Panc1 (cell line): ENCODE results near the gene CHST11. TPM values are rescaled to one million over a fixed set of nuclear protein-coding genes. Genes with fewer than 3 reads are reported as not detected.

Source experiments
- ATAC-seq: fragments of 200-7000 bp; cut with Tn5 transposase; 2 replicates; pipeline ENCODE4 v1.9.1; 2020; ENCODE audit warnings: mild to moderate bottlenecking, moderate library complexity
- BruUV-seq: library from RNA; stranded (reverse); fragments of 400-500 nt; replicated peaks from 2 replicates; lab custom pipeline; 2021; lab: Mats Ljungman, UMichigan
- CTCF ChIA-PET: fragments of 300-600 bp; sonication (Branson Sonifier 250); formaldehyde crosslinking; loops from one replicate; lab custom pipeline; 2022; ENCODE audit warnings: antibody characterized with exemption; lab: Charles Lee
- POLR2A ChIA-PET: fragments of 300-600 bp; sonication (Branson Sonifier 250); formaldehyde crosslinking; loops from one replicate; lab custom pipeline; 2022; ENCODE audit warnings: antibody characterized with exemption; lab: Charles Lee
- DNase-seq: peaks from one replicate; pipeline ENCODE4 v3.0.0-alpha.2; 2010; ENCODE audit warnings: low read depth, low spot score
- H3K27ac ChIP-seq: 2 replicates; pipeline ENCODE4 v1.5.1; 2011; ENCODE audit warnings: mild to moderate bottlenecking, low read length, inconsistent platforms
- H3K27me3 ChIP-seq: fragments of 200-500 bp; sonication (Bioruptor generic); 2 replicates; pipeline ENCODE4 v1.6.0; 2014; ENCODE audit warnings: low read length, inconsistent platforms; ENCODE audit not compliant: control insufficient read depth, insufficient read depth
- H3K36me3 ChIP-seq: fragments of 200-500 bp; sonication (Bioruptor generic); 2 replicates; pipeline ENCODE4 v1.5.1; 2014; ENCODE audit warnings: inconsistent platforms, mild to moderate bottlenecking, low read length, moderate library complexity; ENCODE audit not compliant: control insufficient read depth, insufficient read depth
- H3K4me1 ChIP-seq: 2 replicates; pipeline ENCODE4 v1.5.1; 2011; ENCODE audit warnings: inconsistent platforms, mild to moderate bottlenecking, low read length, moderate library complexity; ENCODE audit not compliant: control insufficient read depth, insufficient read depth
- H3K4me3 ChIP-seq, 2 experiments: 2 replicates each; pipeline ENCODE4 v1.5.1; 2011 to 2012; ENCODE audit warnings: low read depth in 2 of 2, low read length in 2 of 2, mild to moderate bottlenecking in 2 of 2, inconsistent platforms in 1 of 2, moderate library complexity in 1 of 2
- H3K9me3 ChIP-seq: fragments of 200-500 bp; sonication (Bioruptor generic); 2 replicates; pipeline ENCODE4 v1.5.1; 2014; ENCODE audit warnings: low read depth, mild to moderate bottlenecking, inconsistent platforms, low read length, moderate library complexity; ENCODE audit not compliant: control insufficient read depth, insufficient read depth
- POLR2AphosphoS5 ChIP-seq: IDR thresholded peaks from 2 replicates; pipeline ENCODE4 v1.6.1; 2012; ENCODE audit warnings: mild to moderate bottlenecking, low read depth, low read length, moderate library complexity
- SIN3A ChIP-seq: IDR thresholded peaks from 2 replicates; pipeline ENCODE4 v1.6.1; 2012; ENCODE audit warnings: low read depth, mild to moderate bottlenecking, low read length, moderate library complexity, borderline replicate concordance; ENCODE audit not compliant: insufficient read depth
- TCF7L2 ChIP-seq: IDR thresholded peaks from 2 replicates; pipeline ENCODE4 v1.6.1; 2011; ENCODE audit warnings: mild to moderate bottlenecking, low read depth, low read length, inconsistent platforms
- in situ Hi-C: cut with HindIII; loops from 2 replicates; pipeline ENCODE4 v1.10.0; 2016; ENCODE audit warnings: low sequenced_read_pairs, low pct_unique_long_range_greater_than_20kb
- intact Hi-C: fragments of 100-400 bp; cut with micrococcal nuclease; formaldehyde crosslinking; loops from one replicate; pipeline ENCODE4 v1.10.0; 2022; ENCODE audit not compliant: unreplicated experiment
- total RNA-seq: library from RNA; stranded (reverse); gene quantifications from one replicate; pipeline ENCODE4 v1.2.1, GENCODE V29; 2021; ENCODE audit not compliant: unreplicated experiment
- TF ChIP-seq, protein P1 (sequence below), 2 experiments: IDR thresholded peaks; 2 replicates each; pipeline ENCODE4 v1.6.1; 2011 to 2012; ENCODE audit warnings: low read depth in 2 of 2, control low read depth in 1 of 2, low read length in 1 of 2, mild to moderate bottlenecking in 1 of 2, moderate library complexity in 1 of 2; ENCODE audit not compliant: insufficient read depth in 1 of 2
- TF ChIP-seq, protein P2 (sequence below): fragments of 450-650 bp; IDR thresholded peaks from 2 replicates; pipeline ENCODE4 v1.5.1; 2017; ENCODE audit warnings: mild to moderate bottlenecking

The CHST11 gene
- total RNA-seq, 1 experiment from 2014 or later = 11.4 TPM

DNA sequence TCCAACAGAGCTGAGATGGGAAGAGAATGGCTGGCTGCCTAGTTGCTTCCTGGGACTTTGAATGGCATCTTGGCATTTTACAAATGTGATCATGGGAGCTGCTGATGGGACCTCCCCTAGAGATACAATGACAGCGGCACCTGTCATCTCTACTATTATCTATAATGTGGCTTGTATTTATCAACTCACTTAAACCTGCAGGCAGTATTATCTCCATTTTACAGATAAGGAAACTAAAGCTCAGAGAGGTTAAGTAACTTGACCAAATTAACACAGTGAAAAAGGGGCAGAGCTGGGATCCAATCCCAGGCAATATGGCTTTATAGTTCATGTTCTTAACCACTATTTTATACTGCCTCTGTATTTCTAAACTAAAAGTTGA lies 111.7 kb downstream of the CHST11 start:
- no TSS peak for BruUV-seq

DNA sequence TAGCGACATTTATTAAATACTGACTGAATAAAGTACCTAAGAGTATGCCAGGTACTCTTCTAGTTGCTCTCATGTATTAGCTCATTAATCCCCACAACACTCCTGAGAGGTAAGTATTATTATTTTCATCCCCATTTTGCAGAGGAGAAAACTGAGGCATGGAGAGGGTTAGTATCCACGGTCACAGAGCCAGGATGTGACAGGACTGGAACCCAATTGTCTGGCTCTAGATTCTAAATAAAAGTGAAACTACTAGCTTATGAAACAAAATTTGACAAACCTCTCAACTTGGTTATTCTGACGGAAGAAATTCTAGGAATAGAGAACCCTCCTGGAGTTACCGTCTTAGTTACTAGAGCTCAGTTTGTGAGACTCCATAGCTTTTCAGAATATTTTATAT lies 112.2 kb downstream of the CHST11 start:
- TF ChIP-seq, protein P1, sequence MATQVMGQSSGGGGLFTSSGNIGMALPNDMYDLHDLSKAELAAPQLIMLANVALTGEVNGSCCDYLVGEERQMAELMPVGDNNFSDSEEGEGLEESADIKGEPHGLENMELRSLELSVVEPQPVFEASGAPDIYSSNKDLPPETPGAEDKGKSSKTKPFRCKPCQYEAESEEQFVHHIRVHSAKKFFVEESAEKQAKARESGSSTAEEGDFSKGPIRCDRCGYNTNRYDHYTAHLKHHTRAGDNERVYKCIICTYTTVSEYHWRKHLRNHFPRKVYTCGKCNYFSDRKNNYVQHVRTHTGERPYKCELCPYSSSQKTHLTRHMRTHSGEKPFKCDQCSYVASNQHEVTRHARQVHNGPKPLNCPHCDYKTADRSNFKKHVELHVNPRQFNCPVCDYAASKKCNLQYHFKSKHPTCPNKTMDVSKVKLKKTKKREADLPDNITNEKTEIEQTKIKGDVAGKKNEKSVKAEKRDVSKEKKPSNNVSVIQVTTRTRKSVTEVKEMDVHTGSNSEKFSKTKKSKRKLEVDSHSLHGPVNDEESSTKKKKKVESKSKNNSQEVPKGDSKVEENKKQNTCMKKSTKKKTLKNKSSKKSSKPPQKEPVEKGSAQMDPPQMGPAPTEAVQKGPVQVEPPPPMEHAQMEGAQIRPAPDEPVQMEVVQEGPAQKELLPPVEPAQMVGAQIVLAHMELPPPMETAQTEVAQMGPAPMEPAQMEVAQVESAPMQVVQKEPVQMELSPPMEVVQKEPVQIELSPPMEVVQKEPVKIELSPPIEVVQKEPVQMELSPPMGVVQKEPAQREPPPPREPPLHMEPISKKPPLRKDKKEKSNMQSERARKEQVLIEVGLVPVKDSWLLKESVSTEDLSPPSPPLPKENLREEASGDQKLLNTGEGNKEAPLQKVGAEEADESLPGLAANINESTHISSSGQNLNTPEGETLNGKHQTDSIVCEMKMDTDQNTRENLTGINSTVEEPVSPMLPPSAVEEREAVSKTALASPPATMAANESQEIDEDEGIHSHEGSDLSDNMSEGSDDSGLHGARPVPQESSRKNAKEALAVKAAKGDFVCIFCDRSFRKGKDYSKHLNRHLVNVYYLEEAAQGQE (IDR thresholded peaks at IDR 0.05; ENCODE audit: insufficient read depth in 1 of 2, low read depth in 2 of 2, low read length in 1 of 2) = no peak
- TF ChIP-seq, protein P2, sequence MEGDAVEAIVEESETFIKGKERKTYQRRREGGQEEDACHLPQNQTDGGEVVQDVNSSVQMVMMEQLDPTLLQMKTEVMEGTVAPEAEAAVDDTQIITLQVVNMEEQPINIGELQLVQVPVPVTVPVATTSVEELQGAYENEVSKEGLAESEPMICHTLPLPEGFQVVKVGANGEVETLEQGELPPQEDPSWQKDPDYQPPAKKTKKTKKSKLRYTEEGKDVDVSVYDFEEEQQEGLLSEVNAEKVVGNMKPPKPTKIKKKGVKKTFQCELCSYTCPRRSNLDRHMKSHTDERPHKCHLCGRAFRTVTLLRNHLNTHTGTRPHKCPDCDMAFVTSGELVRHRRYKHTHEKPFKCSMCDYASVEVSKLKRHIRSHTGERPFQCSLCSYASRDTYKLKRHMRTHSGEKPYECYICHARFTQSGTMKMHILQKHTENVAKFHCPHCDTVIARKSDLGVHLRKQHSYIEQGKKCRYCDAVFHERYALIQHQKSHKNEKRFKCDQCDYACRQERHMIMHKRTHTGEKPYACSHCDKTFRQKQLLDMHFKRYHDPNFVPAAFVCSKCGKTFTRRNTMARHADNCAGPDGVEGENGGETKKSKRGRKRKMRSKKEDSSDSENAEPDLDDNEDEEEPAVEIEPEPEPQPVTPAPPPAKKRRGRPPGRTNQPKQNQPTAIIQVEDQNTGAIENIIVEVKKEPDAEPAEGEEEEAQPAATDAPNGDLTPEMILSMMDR = no peak
- TF ChIP-seq SIN3A = no peak
- TF ChIP-seq POLR2AphosphoS5 = no peak
- TF ChIP-seq TCF7L2 = no peak
- Histone ChIP-seq H3K27ac (no peak overlapping the region), H3K4me1 (no peaks in the 10 kb centered on the region), H3K4me3 (no peak overlapping the region), H3K9me3 (no peaks in the 10 kb centered on the region), H3K36me3 (no peaks in the 10 kb centered on the region), H3K27me3 (no peaks in the 10 kb centered on the region)
- ChIA-PET POLR2A (no interaction called here), CTCF (no interaction called here)
- in situ Hi-C loops = no loop called here
- ATAC-seq = no peak
- intact Hi-C loops = no loop called here
- DNase-seq = no peak
- BruUV-seq = no TSS peak

More for the DNA sequence above, 111.7 kb downstream of the CHST11 start:
- intact Hi-C loops (no loop called here), in situ Hi-C loops (no loop called here)
- no peak overlapping the region for H3K4me3 ChIP-seq
- no peak overlapping the region for H3K27ac ChIP-seq
- H3K9me3 ChIP-seq = no peaks in the 10 kb centered on the region
- CTCF ChIA-PET = no interaction called here
- DNase-seq (no peak), ATAC-seq (no peak)
- H3K4me1 ChIP-seq = no peaks in the 10 kb centered on the region
- H3K27me3 ChIP-seq = no peaks in the 10 kb centered on the region
- TF ChIP-seq SIN3A = no peak
- TF ChIP-seq, protein P1 (IDR thresholded peaks at IDR 0.05; ENCODE audit: insufficient read depth in 1 of 2, low read depth in 2 of 2, low read length in 1 of 2) = no peak
- TF ChIP-seq, protein P2 = no peak
- TF ChIP-seq TCF7L2 = no peak
- TF ChIP-seq POLR2AphosphoS5 = no peak
- POLR2A ChIA-PET = no interaction called here
- H3K36me3 ChIP-seq = no peaks in the 10 kb centered on the region
